Spleen (tissue), 11 donors: ENCODE data around the gene FGF8. TPM values are rescaled to one million over a fixed set of nuclear protein-coding genes. Genes with fewer than 3 reads are reported as not detected.

Experiments
- DNase-seq: peaks from one replicate; pipeline ENCODE4 v3.0.0-alpha.2; 2020
- H3K27ac ChIP-seq, 8 donors: fragments of 200-600 bp; sonication (generic) in 7 of 8; 1 replicate in 4 of 8; 2 replicates in 4 of 8; pipeline versions ENCODE4 v1.5.0 to v1.8.0; 2016 to 2021; ENCODE audit warnings: inconsistent platforms in 4 of 8, mild to moderate bottlenecking in 4 of 8, moderate library complexity in 1 of 8
- H3K27me3 ChIP-seq, 7 donors: fragments of 200-600 bp; sonication (generic) in 6 of 7; replicated peaks in 1 of 7; 1 replicate in 4 of 7; 2 replicates in 3 of 7; pipeline versions ENCODE4 v1.5.0 to v1.8.0; 2016 to 2021; ENCODE audit warnings: inconsistent platforms in 3 of 7, mild to moderate bottlenecking in 1 of 7
- H3K36me3 ChIP-seq, 6 donors: fragments of 200-600 bp; sonication (generic) in 5 of 6; 1 replicate in 4 of 6; 2 replicates in 2 of 6; pipeline versions ENCODE4 v1.5.0 to v1.8.0; 2016 to 2021; ENCODE audit warnings: inconsistent platforms in 2 of 6
- H3K4me1 ChIP-seq, 6 donors: fragments of 200-600 bp; sonication (generic) in 5 of 6; 1 replicate in 3 of 6; 2 replicates in 3 of 6; pipeline versions ENCODE4 v1.5.0 to v1.8.0; 2016 to 2021; ENCODE audit warnings: inconsistent platforms in 3 of 6
- H3K4me3 ChIP-seq, 8 donors: fragments of 200-600 bp; sonication (generic) in 7 of 8; 1 replicate in 4 of 8; 2 replicates in 4 of 8; pipeline versions ENCODE4 v1.5.0 to v1.8.0; 2016 to 2021; ENCODE audit warnings: inconsistent platforms in 4 of 8, mild to moderate bottlenecking in 4 of 8, moderate library complexity in 2 of 8
- H3K9me3 ChIP-seq, 8 donors: fragments of 200-600 bp; sonication (generic) in 7 of 8; 1 replicate in 4 of 8; 2 replicates in 4 of 8; pipeline versions ENCODE4 v1.5.0 to v1.8.0; 2016 to 2021; ENCODE audit warnings: inconsistent platforms in 4 of 8
- POLR2A ChIP-seq, 3 donors: fragments of 450-650 bp; IDR thresholded peaks; one replicate each; pipeline ENCODE4 v1.5.1; 2017; ENCODE audit warnings: antibody characterized with exemption in 3 of 3, mild to moderate bottlenecking in 1 of 3
- POLR2AphosphoS5 ChIP-seq, 3 donors: sonication (generic); formaldehyde crosslinking; IDR thresholded peaks; one replicate each; pipeline ENCODE4 v1.5.1; 2017; ENCODE audit warnings: antibody characterized with exemption in 3 of 3
- WGBS, 5 donors: extraction: QIAGEN DNeasy Blood & Tissue Kit in 3 of 5; methylation state at CpG; one replicate each; pipeline versions ENCODE4 v1.1.5 to v1.1.7; 2013 to 2018; 5-methylcytosine and 5-hydroxymethylcytosine counted together
- intact Hi-C: fragments of 100-400 bp; cut with DNase I; formaldehyde crosslinking; loops from one replicate; pipeline ENCODE4 v1.15.0; 2023; ENCODE audit warnings: low total_unique reads
- polyA plus RNA-seq, 3 donors: library from polyadenylated mRNA; stranded (reverse); fragments of 200-250 nt; gene quantifications; one replicate each; pipeline ENCODE4 v1.2.1, GENCODE V29; 2013
- total RNA-seq, 7 donors: library from RNA; depleted of rRNA in 3 of 7; stranded (reverse); fragments of >200 nt in 3 of 7; fragmentation: NEBNext Ultra II Directional in 4 of 7; extraction: Animal tissue kit (Norgen Biotek cat#: 25700) in 4 of 7; gene quantifications; one replicate each; pipeline versions ENCODE4 v1.1.0 to v1.2.1, GENCODE V29; 2016 to 2021
- TF ChIP-seq, protein P1 (sequence below), 11 experiments: fragments of 200-600 bp in 7 of 11; fragments of 450-650 bp in 4 of 11; sonication (generic) in 4 of 11; IDR thresholded peaks in 8 of 11; conservative IDR thresholded peaks in 3 of 11; 1 replicate in 7 of 11; 2 replicates in 4 of 11; pipeline versions ENCODE4 v1.4.0 to v1.8.0; 2016 to 2021; ENCODE audit warnings: antibody characterized with exemption in 11 of 11, inconsistent platforms in 4 of 11, mild to moderate bottlenecking in 1 of 11
- donor health status: healthy with polysubstance abuse.
- donor health status: DM: no; HTN: no; CAD: no; lungs with moderate emphysema.
- donor health status: DM: no; HTN: no; CAD: no.
- donor health status: Bipolar disorder and iron deficiency.
- donor health status: healthy.
- donor health status: DM: no; HTN: no; CAD: no.
- donor health status: DM: yes; HTN: yes; CAD: no.

Gene FGF8
- total and polyA plus RNA-seq, 10 donors, result 0.11 TPM; not detected in 8

DNA sequence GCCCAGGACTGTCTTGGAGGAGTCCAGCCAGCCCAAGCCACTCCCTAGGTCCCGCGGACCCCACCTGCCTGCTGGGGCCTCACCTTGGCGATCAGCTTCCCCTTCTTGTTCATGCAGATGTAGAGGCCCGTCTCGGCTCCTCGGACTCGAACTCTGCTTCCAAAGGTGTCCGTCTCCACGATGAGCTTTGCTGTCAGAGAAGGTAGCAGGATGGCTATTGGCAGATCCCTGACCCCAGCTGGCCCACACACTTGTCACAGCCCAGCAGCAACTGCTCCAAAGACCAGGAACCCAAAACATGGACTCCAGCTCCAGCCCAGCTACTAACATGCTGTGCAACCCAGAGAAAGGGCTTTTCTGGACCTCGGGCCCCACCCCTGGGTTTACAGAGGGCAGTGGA, 4.5 kb downstream of the FGF8 start:
- peaks cover 4 to 96% (median 67%) of the 10 kb centered on the region in 7 donors for H3K27me3 ChIP-seq
- WGBS, 5 donors, result 84 to 94% (median 91%) methylated on average over 10 of the region's 10 CpGs
- H3K36me3 ChIP-seq, result no peaks in the 10 kb centered on the region
- intact Hi-C loops, result no loop called here
- no peak overlapping the region for H3K27ac ChIP-seq
- no peak for DNase-seq
- TF ChIP-seq POLR2AphosphoS5 (IDR thresholded peaks at IDR 0.05) (no peak), POLR2A (IDR thresholded peaks at IDR 0.05) (no peak)
- TF ChIP-seq, protein P1, sequence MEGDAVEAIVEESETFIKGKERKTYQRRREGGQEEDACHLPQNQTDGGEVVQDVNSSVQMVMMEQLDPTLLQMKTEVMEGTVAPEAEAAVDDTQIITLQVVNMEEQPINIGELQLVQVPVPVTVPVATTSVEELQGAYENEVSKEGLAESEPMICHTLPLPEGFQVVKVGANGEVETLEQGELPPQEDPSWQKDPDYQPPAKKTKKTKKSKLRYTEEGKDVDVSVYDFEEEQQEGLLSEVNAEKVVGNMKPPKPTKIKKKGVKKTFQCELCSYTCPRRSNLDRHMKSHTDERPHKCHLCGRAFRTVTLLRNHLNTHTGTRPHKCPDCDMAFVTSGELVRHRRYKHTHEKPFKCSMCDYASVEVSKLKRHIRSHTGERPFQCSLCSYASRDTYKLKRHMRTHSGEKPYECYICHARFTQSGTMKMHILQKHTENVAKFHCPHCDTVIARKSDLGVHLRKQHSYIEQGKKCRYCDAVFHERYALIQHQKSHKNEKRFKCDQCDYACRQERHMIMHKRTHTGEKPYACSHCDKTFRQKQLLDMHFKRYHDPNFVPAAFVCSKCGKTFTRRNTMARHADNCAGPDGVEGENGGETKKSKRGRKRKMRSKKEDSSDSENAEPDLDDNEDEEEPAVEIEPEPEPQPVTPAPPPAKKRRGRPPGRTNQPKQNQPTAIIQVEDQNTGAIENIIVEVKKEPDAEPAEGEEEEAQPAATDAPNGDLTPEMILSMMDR (IDR thresholded peaks at IDR 0.05 in 8 of 11, conservative IDR thresholded peaks at IDR 0.05 in 3 of 11), result no peak
- H3K9me3 ChIP-seq, result no peaks in the 10 kb centered on the region
- H3K4me1 ChIP-seq, result peaks cover 8 to 29% (median 25%) of the 10 kb centered on the region in 6 donors
- H3K4me3 ChIP-seq, result no peak overlapping the region

DNA sequence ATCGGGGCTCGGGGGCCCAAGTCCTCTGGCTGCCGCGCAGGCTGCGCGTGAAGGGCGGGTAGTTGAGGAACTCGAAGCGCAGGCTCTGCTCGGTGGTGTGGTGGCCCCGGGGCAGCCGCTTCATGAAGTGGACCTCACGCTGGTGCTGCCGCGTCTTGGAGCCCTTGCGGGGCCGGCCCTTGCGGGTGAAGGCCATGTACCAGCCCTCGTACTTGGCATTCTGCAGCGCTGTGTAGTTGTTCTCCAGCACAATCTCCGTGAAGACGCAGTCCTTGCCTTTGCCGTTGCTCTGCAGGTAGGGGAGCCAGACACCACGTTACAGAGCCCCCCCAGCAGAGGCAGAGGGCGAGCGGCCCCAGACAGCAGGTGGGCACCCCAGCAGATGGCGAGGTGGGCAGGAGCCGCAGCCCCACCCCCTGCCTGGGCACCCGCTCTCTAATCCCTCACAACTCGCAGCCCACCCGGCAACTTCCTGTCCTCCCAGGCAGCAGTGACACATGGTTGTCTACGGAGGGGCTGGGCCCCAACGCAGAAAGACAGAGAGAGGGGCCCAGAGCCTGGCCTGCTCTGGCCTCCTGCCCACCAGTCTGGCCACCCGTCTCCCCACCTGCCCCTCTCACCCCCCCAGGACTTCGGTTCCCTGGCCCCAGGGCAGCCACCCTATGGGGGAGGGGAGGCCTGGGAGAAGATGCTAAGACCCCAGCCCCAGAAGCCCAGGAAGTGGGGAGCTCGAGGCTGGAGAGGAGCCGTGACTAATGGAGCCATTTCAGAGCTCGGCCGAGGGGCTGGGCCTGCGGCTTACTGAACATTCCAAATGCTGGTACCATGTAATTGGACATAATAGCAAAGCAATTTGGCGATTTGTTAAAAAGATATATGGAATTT, 5.3 kb downstream of the FGF8 start:
- Histone ChIP-seq H3K4me3 (no peak overlapping the region), H3K9me3 (no peaks in the 10 kb centered on the region), H3K36me3 (no peaks in the 10 kb centered on the region), H3K27me3 (peaks cover 4 to 96% (median 61%) of the 10 kb centered on the region in 7 donors), H3K4me1 (peaks cover 8 to 24% (median 19%) of the 10 kb centered on the region in 6 donors), H3K27ac (no peak overlapping the region)
- no peak for DNase-seq
- intact Hi-C loops, result no loop called here
- TF ChIP-seq, protein P1 (IDR thresholded peaks at IDR 0.05 in 8 of 11, conservative IDR thresholded peaks at IDR 0.05 in 3 of 11), result no peak
- TF ChIP-seq POLR2A (IDR thresholded peaks at IDR 0.05) (no peak), POLR2AphosphoS5 (IDR thresholded peaks at IDR 0.05) (no peak)
- 74 to 86% (median 75%) methylated on average over 30 to 41 of the region's 41 CpGs for WGBS, 5 donors

DNA sequence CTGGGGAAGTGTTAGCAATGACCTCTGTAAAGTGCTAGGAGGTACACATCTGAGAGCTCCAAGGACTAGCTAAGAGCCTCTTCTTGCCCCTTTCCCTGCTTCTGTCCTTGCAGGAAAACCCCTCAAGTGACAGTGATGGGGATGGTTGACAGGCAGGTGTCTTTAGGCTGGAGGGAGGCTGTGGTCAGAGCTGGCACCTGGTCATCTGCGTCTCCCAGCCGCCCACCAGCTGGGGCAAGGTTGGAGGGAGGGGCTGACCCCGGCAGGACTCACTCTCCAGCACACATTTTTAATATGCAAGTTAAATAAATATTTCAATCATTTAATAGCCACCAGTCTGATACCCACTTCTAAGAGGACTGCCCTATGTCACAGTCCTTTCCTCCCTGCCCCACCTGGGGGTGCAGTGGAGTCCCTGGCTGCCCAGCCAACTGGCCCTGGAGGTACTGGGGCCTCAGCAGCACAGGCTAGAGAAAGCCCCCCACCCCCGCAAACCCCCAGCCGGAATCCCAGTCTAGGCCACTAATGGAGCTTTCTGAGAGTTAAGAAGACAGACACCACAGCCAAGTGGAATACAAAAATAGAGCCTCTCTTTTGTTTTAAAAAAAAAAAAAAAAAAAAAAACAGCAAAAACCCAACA, 6.3 kb downstream of the FGF8 start:
- no peaks in the 10 kb centered on the region for H3K36me3 ChIP-seq
- intact Hi-C loops, result no loop called here
- H3K4me3 ChIP-seq, result no peak overlapping the region
- WGBS, 5 donors, result 84 to 93% (median 85%) methylated on average over 3 to 5 of the region's 5 CpGs
- no peak overlapping the region for H3K27ac ChIP-seq
- H3K27me3 ChIP-seq, result peaks cover 0 to 93% (median 52%) of the 10 kb centered on the region in 7 donors
- H3K9me3 ChIP-seq, result no peaks in the 10 kb centered on the region
- TF ChIP-seq, protein P1 (IDR thresholded peaks at IDR 0.05 in 8 of 11, conservative IDR thresholded peaks at IDR 0.05 in 3 of 11), result no peak
- TF ChIP-seq POLR2A (IDR thresholded peaks at IDR 0.05) (no peak), POLR2AphosphoS5 (IDR thresholded peaks at IDR 0.05) (no peak)
- H3K4me1 ChIP-seq, result peaks cover 0 to 15% (median 10%) of the 10 kb centered on the region in 6 donors
- no peak for DNase-seq

DNA sequence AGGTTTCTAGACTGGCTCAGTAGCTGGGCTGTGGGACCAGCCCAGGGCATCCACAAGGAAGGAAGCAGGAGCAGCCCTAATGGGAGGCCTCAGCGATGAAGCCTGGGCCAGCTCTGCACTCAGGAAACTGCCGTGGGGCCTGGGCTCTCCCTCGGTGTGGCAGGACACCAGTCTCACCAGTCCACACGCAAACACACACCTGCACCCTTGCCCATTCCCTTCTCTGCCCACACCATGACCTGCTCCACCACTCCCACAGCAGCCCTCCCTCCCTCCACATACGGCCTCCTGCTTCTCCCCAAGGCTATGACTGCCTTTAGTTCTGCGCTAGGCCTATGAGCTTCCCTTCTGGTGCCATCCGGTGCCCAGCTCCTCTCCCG, 7.1 kb downstream of the FGF8 start:
- intact Hi-C loops, result no loop called here
- H3K27me3 ChIP-seq, result peaks cover 0 to 84% (median 43%) of the 10 kb centered on the region in 7 donors
- H3K9me3 ChIP-seq, result no peaks in the 10 kb centered on the region
- H3K4me3 ChIP-seq, result no peak overlapping the region
- DNase-seq, result no peak
- H3K4me1 ChIP-seq, result peaks cover 0 to 6% (median 2%) of the 10 kb centered on the region in 6 donors
- H3K36me3 ChIP-seq, result no peaks in the 10 kb centered on the region
- TF ChIP-seq, protein P1 (IDR thresholded peaks at IDR 0.05 in 8 of 11, conservative IDR thresholded peaks at IDR 0.05 in 3 of 11), result no peak
- no peak for TF ChIP-seq POLR2AphosphoS5 (IDR thresholded peaks at IDR 0.05)
- TF ChIP-seq POLR2A (IDR thresholded peaks at IDR 0.05), result no peak
- no peak overlapping the region for H3K27ac ChIP-seq
- WGBS, 5 donors, result 68 to 87% (median 76%) methylated on average over 6 to 8 of the region's 8 CpGs
